Measurements from ENCODE around the gene MRC1.

- TF ChIP-seq ZNF335 (tag by site-specific recombination; conservative IDR thresholded peaks at IDR 0.05) (no peak), PRDM2 (tag by site-specific recombination; IDR thresholded peaks at IDR 0.05; ENCODE audit: borderline replicate concordance) (no peak), TCF7L2 (IDR thresholded peaks at IDR 0.05; ENCODE audit: borderline replicate concordance, low read depth, low read length) (no peak), CTCF (tag by site-specific recombination; IDR thresholded peaks at IDR 0.05) (no peak)
These were observed at the start of gene MRC1 for GRCh38 chr10:17808971-17809841.

All from HEK293 (cell line).